Measurements from ENCODE around the gene SDK2. TPM values are rescaled to one million over a fixed set of nuclear protein-coding genes. Genes with fewer than 3 reads are reported as not detected.

The SDK2 gene
- total and polyA plus RNA-seq, 9 of the 15 experiments (the other 6 are each of a cell fraction or from before 2014, with no cell fraction given), result 0.04 TPM; not detected in 8

DNA sequence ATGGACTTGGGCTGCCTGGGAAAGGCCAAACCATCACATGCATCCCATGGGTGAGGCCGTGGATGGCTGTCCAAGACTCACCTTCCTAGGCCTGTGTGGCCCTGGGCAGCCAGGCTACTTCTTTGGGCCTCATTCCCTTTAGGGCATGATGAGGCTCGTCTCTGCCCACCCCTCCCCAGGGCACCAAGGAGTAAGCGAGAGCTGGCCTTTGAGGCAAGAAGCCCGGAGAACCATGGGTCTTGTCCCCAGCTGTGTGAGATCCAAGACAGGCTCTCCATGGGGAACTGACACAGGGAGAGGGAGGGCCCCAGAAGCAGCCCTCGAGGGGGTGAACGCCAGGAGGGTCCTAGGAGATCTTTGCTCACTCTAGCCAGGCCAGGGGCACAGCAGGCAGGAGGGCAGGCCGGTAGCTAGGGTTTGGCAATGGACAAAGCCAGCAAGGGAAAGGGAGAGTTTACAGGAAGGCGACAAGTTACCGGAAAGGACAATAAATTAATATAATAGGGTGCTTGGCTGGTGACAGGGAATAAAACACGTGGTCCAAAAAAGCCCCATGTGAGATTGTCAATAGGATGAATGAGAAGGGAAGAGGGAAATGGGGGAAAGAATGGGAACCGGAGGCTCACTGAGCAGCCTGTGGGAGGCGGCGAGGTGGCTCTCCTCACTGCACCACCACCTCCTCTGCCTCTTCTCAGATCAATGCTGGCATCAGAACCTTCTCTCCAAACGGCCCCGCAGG lies 119.1 kb downstream of the SDK2 start:
- Histone ChIP-seq H4K20me1 (replicated peaks; ENCODE audit: control insufficient read depth, insufficient read depth, low read length) (peaks cover 9% of the 10 kb centered on the region; the same call in 1 of the 2 replicates), H3K4me3 (no peak overlapping the region), H3K27me3 (ENCODE audit: control insufficient read depth in 2 of 2, insufficient read depth in 2 of 2, low read length in 2 of 2) (peaks cover 0 to 47% of the 10 kb centered on the region in 2 experiments; a peak in 3 of 5 replicates), H3K79me2 (ENCODE audit: control insufficient read depth, insufficient read depth, low read length) (no peaks in the 10 kb centered on the region), H3K9me1 (ENCODE audit: control insufficient read depth, insufficient read depth, low read length) (no peaks in the 10 kb centered on the region), H3K9me3 (replicated peaks; ENCODE audit: control insufficient read depth, insufficient read depth, low read depth, low read length) (no peaks in the 10 kb centered on the region), H3K4me1 (replicated peaks in 1 of 2; ENCODE audit: control insufficient read depth in 2 of 2, insufficient read depth in 2 of 2, low read length in 2 of 2) (no peaks in the 10 kb centered on the region), H3K4me2 (ENCODE audit: insufficient read depth, low read length) (no peak overlapping the region), H3K36me3 (ENCODE audit: control insufficient read depth, insufficient read depth, low read length) (no peaks in the 10 kb centered on the region), H2AFZ (ENCODE audit: low read depth, low read length) (no peak overlapping the region), H3K9ac (ENCODE audit: insufficient read depth in 1 of 2, low read depth in 2 of 2, low read length in 2 of 2) (no peak overlapping the region), H3K27ac (ENCODE audit: extremely low read depth, low read depth, low read length) (no peak overlapping the region)
- CTCF ChIA-PET (ENCODE audit: low intra/inter-chr PET ratio), result no interaction called here
- WGBS (ENCODE audit: insufficient coverage, low coverage, missing lambda C conversion rate), result 0% methylated on average over 15 of the region's 15 CpGs
- ATAC-seq (no peak), DNase-seq (ENCODE audit: extremely low read depth in 1 of 4, low spot score in 3 of 4) (no peak), FAIRE-seq (no peak)
- TF ChIP-seq CBX2 (IDR thresholded peaks at IDR 0.05; ENCODE audit: insufficient read depth, low read length, poor library complexity, severe bottlenecking), result no peak
- no peak for TF ChIP-seq KDM4B (IDR thresholded peaks at IDR 0.05; ENCODE audit: borderline replicate concordance in 2 of 2, low read depth in 1 of 2)
- TF ChIP-seq SMARCA5 (IDR thresholded peaks at IDR 0.05), result no peak
- TF ChIP-seq SAP30 (IDR thresholded peaks at IDR 0.05; ENCODE audit: borderline replicate concordance, insufficient read depth, low read depth, low read length, poor library complexity, severe bottlenecking), result no peak
- no peak for TF ChIP-seq PPARD (CRISPR knock-in tag; IDR thresholded peaks at IDR 0.05)
- no peak for TF ChIP-seq EHMT2 (IDR thresholded peaks at IDR 0.05)
- TF ChIP-seq NR4A1 (CRISPR knock-in tag; IDR thresholded peaks at IDR 0.05), result no peak
- TF ChIP-seq NR4A1 (tag; IDR thresholded peaks at IDR 0.05), result no peak
- TF ChIP-seq, protein P1, sequence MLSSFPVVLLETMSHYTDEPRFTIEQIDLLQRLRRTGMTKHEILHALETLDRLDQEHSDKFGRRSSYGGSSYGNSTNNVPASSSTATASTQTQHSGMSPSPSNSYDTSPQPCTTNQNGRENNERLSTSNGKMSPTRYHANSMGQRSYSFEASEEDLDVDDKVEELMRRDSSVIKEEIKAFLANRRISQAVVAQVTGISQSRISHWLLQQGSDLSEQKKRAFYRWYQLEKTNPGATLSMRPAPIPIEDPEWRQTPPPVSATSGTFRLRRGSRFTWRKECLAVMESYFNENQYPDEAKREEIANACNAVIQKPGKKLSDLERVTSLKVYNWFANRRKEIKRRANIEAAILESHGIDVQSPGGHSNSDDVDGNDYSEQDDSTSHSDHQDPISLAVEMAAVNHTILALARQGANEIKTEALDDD (IDR thresholded peaks at IDR 0.05), result no peak
- TF ChIP-seq ZFP30 (CRISPR knock-in tag; IDR thresholded peaks at IDR 0.05; ENCODE audit: borderline replicate concordance), result no peak
- no peak for TF ChIP-seq MED1 (CRISPR knock-in tag; IDR thresholded peaks at IDR 0.05; ENCODE audit: borderline replicate concordance)
- TF ChIP-seq CCAR2 (IDR thresholded peaks at IDR 0.05; ENCODE audit: low read depth, low read length), result no peak
- POLR2A ChIA-PET, result interaction anchor here (0.6 kb wide), 1 partner anchor 17 kb away, joined by 4 read pairs; no protein-coding TSS in a partner anchor
- intact Hi-C loops (cut with micrococcal nuclease), result no loop called here
- no TSS peak for BruUV-seq (replicated peaks)
- in situ Hi-C loops (cut with MboI), result no loop called here

Data from K562 (cell line).